Measurements from ENCODE around the gene DRD2.

The DRD2 gene

DNA sequence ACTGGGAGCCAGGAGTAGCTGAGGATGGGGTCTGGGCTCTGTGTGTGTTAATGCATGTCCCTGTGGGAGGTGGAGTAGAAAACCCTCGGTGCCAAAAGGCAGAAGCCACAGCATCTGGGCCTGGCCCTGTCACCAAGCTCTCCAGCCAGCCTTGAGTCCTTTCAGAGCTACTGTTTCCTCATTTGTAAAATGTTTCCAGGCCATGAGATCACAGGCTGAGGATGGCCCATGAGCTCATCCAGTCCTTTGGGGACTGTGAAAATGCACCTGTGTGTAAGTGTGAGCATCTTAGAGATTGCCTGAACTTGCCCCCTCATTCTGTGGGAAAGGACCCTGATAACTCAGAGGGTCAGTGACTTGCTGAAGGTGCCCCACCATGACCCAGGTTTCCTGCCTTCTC, 78.5 kb downstream of the DRD2 start:
- no peak for DNase-seq (ENCODE audit: low read depth)
- TF ChIP-seq, protein P1, sequence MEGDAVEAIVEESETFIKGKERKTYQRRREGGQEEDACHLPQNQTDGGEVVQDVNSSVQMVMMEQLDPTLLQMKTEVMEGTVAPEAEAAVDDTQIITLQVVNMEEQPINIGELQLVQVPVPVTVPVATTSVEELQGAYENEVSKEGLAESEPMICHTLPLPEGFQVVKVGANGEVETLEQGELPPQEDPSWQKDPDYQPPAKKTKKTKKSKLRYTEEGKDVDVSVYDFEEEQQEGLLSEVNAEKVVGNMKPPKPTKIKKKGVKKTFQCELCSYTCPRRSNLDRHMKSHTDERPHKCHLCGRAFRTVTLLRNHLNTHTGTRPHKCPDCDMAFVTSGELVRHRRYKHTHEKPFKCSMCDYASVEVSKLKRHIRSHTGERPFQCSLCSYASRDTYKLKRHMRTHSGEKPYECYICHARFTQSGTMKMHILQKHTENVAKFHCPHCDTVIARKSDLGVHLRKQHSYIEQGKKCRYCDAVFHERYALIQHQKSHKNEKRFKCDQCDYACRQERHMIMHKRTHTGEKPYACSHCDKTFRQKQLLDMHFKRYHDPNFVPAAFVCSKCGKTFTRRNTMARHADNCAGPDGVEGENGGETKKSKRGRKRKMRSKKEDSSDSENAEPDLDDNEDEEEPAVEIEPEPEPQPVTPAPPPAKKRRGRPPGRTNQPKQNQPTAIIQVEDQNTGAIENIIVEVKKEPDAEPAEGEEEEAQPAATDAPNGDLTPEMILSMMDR (IDR thresholded peaks at IDR 0.05; ENCODE audit: control insufficient read depth, insufficient read depth, low read depth, low read length, missing control alignments), result no peak
- H3K4me3 ChIP-seq (ENCODE audit: control insufficient read depth, low read depth, low read length), result no peak overlapping the region

DNA sequence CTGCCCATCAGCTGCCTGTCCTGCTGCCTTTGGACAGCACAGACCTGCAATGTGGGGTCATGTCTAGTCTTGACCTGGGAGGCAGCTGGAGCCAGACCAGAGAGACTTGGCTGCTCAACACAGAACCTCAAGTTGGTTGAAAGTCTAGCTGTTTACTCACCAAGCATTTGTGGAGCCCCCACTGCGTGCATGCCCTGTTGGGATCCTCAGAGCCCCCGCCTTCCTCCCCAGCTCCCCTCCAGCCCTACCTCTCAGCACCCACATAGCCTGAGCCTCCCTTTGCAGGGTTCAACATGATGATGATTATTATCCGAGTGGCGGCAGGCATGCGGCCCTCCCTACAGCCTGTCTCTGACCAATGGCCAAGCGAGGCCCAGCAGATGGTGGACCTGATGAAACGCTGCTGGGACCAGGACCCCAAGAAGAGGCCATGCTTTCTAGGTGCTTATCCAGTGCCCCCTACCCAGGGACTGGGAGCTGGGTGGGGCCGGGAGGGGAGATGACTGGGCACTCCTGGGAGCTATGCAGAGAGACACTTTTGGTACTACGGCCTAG, 79.3 kb downstream of the DRD2 start:
- DNase-seq (ENCODE audit: low read depth), result no peak
- no peak overlapping the region for H3K4me3 ChIP-seq (ENCODE audit: control insufficient read depth, low read depth, low read length)
- TF ChIP-seq, protein P1 (IDR thresholded peaks at IDR 0.05; ENCODE audit: control insufficient read depth, insufficient read depth, low read depth, low read length, missing control alignments), result no peak

DNA sequence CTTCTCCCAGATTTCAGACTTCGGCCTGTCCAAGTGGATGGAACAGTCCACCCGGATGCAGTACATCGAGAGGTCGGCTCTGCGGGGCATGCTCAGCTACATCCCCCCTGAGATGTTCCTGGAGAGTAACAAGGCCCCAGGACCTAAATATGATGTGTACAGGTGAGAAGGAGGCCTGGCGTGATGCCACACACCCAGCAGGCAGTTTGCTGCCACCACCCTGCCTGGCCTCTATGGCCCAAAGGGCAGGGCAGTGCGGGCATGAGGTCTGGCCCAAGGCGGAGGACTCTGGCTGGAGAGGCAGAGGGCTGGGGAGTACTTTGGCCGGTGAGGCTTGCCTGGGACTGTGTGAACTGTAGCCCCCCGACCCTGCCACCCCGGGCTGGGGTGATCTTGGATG, 80.3 kb downstream of the DRD2 start:
- no peak overlapping the region for H3K4me3 ChIP-seq (ENCODE audit: control insufficient read depth, low read depth, low read length)
- TF ChIP-seq, protein P1 (IDR thresholded peaks at IDR 0.05; ENCODE audit: control insufficient read depth, insufficient read depth, low read depth, low read length, missing control alignments), result no peak
- no peak for DNase-seq (ENCODE audit: low read depth)

DNA sequence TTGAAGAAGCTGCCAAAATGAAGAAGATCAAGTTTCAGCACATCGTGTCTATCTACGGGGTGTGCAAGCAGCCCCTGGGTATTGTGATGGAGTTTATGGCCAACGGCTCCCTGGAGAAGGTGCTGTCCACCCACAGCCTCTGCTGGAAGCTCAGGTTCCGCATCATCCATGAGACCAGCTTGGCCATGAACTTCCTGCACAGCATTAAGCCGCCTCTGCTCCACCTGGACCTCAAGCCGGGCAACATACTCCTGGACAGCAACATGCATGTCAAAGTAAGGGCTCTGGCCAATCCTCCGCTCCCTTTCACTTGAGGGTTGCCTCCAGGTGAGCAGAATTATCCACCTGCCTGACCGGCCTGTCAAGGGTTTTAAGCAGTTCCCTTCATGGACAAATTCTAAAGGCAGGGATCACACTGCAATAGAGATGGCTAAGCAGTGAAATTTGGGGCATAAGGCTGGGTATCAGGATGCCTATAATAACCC, 81.7 kb downstream of the DRD2 start:
- H3K4me3 ChIP-seq (ENCODE audit: control insufficient read depth, low read depth, low read length), result no peak overlapping the region
- TF ChIP-seq, protein P1 (IDR thresholded peaks at IDR 0.05; ENCODE audit: control insufficient read depth, insufficient read depth, low read depth, low read length, missing control alignments), result no peak
- no peak for DNase-seq (ENCODE audit: low read depth)

DNA sequence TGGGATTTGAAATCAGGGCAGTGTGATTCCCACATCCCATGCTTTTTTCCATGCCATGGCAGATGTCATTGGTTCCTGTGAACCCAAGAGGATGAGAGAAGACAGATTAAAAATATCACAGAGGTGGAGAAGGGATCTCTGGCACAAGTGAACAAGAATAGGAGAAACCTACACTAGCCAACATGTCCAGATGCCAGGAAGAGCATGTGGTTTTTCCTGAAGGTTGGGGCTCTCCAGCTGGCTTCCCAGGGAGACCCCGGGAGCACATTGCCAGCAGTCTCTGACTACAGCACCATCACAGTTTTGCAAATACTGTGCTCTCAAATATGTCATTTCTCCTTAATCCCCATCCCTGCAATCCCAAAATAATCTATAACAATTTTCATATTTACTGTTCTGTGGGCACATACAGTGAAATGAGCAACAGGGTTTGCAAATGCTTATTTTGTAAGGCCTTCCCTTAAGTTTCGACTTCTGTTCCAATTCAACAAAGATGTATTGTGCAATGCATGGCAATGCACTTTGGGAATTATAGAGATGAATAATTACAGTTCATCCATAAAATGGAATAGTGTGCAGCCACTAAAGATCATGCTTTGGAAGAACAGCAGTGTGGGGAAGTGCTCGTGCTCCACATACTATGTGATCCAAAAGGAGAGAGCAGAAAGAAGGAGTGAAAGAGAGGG, 82.8 kb downstream of the DRD2 start:
- TF ChIP-seq, protein P1 (IDR thresholded peaks at IDR 0.05; ENCODE audit: control insufficient read depth, insufficient read depth, low read depth, low read length, missing control alignments), result no peak
- DNase-seq (ENCODE audit: low read depth), result no peak

DNA sequence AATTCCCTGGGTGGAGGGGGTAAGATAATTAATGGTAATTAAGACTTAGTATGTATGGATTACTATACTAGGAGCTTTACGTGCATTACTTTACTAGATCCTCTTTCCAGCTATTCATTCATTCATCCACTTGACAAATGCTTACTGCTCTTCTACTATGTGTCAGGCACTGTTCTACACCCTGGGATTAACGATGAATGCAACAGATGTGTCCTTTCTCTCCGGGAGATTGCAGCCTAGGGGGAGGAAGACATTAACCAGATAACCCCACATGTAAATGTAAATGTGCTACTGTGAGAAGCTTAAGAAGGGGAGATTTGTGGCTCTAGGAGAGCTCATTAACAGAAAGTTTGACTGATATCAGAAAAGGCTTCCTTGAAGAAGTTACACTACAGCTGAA, 85.9 kb downstream of the DRD2 start:
- DNase-seq (ENCODE audit: low read depth), result no peak
- TF ChIP-seq, protein P1 (IDR thresholded peaks at IDR 0.05; ENCODE audit: control insufficient read depth, insufficient read depth, low read depth, low read length, missing control alignments), result no peak
- H3K4me3 ChIP-seq (ENCODE audit: control insufficient read depth, low read depth, low read length), result no peak overlapping the region

More for the DNA sequence above, 82.8 kb downstream of the DRD2 start:
- no peak overlapping the region for H3K4me3 ChIP-seq (ENCODE audit: control insufficient read depth, low read depth, low read length)
